ENCODE measurements around the gene SCRN3.
"Not testable (repeated sequence)": the region's sequence is repeated elsewhere in the genome, so short reads cannot be mapped to it uniquely, and the experiment has no call there.

The SCRN3 gene

GRCh38 chr2:174410039-174410438, 14.5 kb downstream of the SCRN3 start:
- DNase-seq: not testable (repeated sequence)

- no peak for DNase-seq
These were observed 16.7 kb downstream of the SCRN3 start for GRCh38 chr2:174412256-174412655.

- DNase-seq: no peak
These were observed 32.7 kb downstream of the SCRN3 start for GRCh38 chr2:174428214-174428613.

GRCh38 chr2:174430066-174430465, 34.5 kb downstream of the SCRN3 start:
- no peak for DNase-seq

GRCh38 chr2:174431902-174432301, 36.4 kb downstream of the SCRN3 start:
- DNase-seq: no peak

GRCh38 chr2:174436351-174436750, 40.8 kb downstream of the SCRN3 start:
- DNase-seq: no peak

- DNase-seq: no peak
These were observed 42.8 kb downstream of the SCRN3 start for GRCh38 chr2:174438146-174438886.

GRCh38 chr2:174439323-174439722, 43.8 kb downstream of the SCRN3 start:
- DNase-seq: no peak

- DNase-seq: no peak
These were observed 44.4 kb downstream of the SCRN3 start for GRCh38 chr2:174439950-174440349.

GRCh38 chr2:174442546-174443510, 47.3 kb downstream of the SCRN3 start:
- DNase-seq: no peak

- DNase-seq: no peak
These were observed 49.2 kb downstream of the SCRN3 start for GRCh38 chr2:174444761-174445160.

- DNase-seq: no peak
These were observed 49.7 kb downstream of the SCRN3 start for GRCh38 chr2:174445248-174445647.

GRCh38 chr2:174446531-174446930, 51.0 kb downstream of the SCRN3 start:
- no peak for DNase-seq

GRCh38 chr2:174449033-174449432, 53.5 kb downstream of the SCRN3 start:
- no peak for DNase-seq

GRCh38 chr2:174450021-174450816, 54.7 kb downstream of the SCRN3 start:
- DNase-seq: no peak

- DNase-seq: no peak
These were observed 59.0 kb downstream of the SCRN3 start for GRCh38 chr2:174454566-174454965.

- DNase-seq: no peak
These were observed 65.7 kb downstream of the SCRN3 start for GRCh38 chr2:174461221-174461620.

- DNase-seq: no peak
These were observed 69.8 kb downstream of the SCRN3 start for GRCh38 chr2:174465327-174465726.

GRCh38 chr2:174473796-174474195, 78.3 kb downstream of the SCRN3 start:
- no peak for DNase-seq

GRCh38 chr2:174477759-174478158, 82.2 kb downstream of the SCRN3 start:
- no peak for DNase-seq
